IMR-90 (cell line): ENCODE results near the gene FBXL7.

Experiments
- CTCF ChIP-seq: conservative IDR thresholded peaks from 2 replicates; pipeline ENCODE4 v1.5.1; 2012; ENCODE audit warnings: mild to moderate bottlenecking, low read depth, low read length, improper control_type of control experiment
- ELK1 ChIP-seq: fragments of 150-350 bp; IDR thresholded peaks from 2 replicates; pipeline ENCODE4 v1.6.1; 2016; ENCODE audit warnings: low read depth, mild to moderate bottlenecking, low read length, moderate library complexity, borderline replicate concordance
- POLR2A ChIP-seq: IDR thresholded peaks from 2 replicates; pipeline ENCODE4 v1.6.1; 2012; ENCODE audit warnings: mild to moderate bottlenecking, low read depth, low read length
- RAD21 ChIP-seq: IDR thresholded peaks from 2 replicates; pipeline ENCODE4 v1.6.1; 2012; ENCODE audit warnings: low read length, improper control_type of control experiment
- RFX5 ChIP-seq: IDR thresholded peaks from 2 replicates; pipeline ENCODE4 v1.8.0; 2012; ENCODE audit warnings: low read depth, mild to moderate bottlenecking, low read length, moderate library complexity
- USF2 ChIP-seq: fragments of 150-350 bp; IDR thresholded peaks from 2 replicates; pipeline ENCODE4 v1.6.1; 2017; ENCODE audit warnings: mild to moderate bottlenecking, antibody characterized with exemption, low read length, low read depth

- peak; percentile 25; the same call in 1 of the 2 replicates for TF ChIP-seq CTCF
- no peak for TF ChIP-seq POLR2A
- TF ChIP-seq USF2 = no peak
- no peak for TF ChIP-seq ELK1
- TF ChIP-seq RFX5 = no peak
- TF ChIP-seq RAD21 = 0 out of 2 replicates have a peak, but pooled peaks have one; percentile 20
Measured at GRCh38 chr5:15683332-15683731, 183.4 kb downstream of the FBXL7 start.
